ENCODE results near the gene ABCA5.

ABCA5 gene

GRCh38 chr17:69250641-69251040, 76.3 kb downstream of the ABCA5 start:
- no peak for DNase-seq (ENCODE audit: low read depth)

DNA sequence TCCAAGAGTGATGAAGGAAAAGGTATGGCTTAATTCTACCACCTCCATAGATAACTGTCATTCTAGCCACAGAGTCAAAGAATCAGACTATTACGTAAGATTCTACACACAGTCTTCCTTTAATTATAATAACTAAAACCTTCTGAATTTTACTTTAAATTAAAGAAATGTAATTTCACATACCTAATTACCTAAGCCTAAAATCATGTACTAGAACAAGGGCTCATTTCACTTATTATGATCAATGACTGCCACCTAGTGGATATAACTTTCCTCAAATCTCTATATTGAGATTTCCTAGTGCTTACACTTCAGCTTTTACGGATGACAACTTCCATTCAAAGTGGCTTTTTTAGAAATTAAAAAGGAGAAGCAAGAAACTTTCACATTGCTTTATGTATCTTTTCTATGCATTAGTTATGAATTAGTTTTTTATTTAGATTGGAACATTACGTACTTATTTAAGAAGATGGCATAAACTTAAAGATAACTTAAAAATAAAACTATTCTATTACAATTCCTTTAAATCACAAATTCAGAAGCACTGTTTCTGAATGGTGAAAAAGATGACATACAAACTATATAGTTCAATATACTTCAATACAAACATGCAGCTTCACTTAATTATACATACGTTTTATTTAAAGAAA, 80.1 kb downstream of the ABCA5 start:
- DNase-seq (ENCODE audit: low read depth) = no peak

- DNase-seq (ENCODE audit: low read depth) = no peak
These were observed 80.7 kb downstream of the ABCA5 start for GRCh38 chr17:69246202-69246601.

DNA sequence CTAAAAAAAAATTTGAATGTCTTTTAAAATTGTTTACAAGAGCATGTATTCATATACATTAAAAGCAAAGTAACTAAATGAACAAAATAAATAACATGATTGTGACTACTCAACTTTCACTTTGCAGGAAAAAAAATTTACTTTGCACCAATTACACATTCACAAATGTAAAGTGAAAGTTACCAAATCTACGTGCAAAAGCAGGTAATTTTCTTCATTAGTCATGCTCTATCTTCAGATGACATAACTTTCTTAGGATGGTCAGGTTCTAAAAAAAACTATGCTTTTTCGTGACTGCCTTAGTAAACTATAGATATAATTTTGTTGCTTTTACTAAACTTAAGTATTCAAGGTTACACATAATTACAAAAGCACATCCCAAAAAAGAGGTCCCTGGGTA, 81.3 kb downstream of the ABCA5 start:
- no peak for DNase-seq (ENCODE audit: low read depth)

DNA sequence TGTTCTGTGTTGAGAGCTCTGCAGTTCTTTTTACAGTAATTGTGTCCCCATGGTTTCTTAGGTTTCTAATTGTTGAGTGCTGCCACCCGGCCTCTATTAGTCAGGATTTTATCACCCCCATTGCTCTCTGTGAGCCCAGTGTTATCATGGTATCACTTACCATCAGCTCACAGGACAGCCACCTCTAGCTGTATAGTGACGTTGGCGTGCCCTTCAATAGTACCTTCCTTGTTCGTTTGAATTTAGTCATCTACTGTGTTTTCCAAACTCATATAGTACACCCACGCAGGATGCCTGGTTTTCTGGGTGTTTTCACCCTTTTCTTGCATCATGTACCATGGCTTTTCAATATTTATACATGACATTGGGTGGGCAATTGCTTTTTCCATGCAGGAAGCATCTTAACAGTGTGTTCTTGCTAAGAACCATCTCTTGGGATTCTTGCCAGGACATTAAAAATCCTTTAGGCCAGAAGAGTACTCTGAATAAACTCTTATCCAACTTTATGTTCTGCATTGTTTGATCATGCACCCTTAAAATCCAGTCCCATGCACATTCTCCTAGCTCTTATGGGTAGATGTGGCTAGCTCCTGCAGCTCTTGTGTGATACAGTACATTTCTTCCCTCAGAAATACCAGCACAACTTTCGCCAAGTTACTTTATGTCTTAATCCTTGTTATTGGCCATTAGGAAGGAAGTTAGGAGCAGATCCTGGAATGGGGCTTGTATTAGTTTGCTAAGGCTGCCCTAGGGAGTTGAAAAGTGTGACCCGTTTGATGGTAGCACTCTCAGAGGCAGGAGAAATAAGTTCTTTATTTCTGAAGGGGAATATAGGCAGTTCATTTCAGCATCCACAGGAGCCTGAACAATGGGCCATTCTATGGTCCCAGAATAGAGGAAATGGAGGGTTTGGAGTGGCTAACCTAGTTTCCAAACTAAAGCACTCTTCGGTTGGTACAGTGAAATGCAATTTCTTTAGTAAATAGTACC, 87.0 kb downstream of the ABCA5 start:
- no peak for DNase-seq (ENCODE audit: low read depth)

DNA sequence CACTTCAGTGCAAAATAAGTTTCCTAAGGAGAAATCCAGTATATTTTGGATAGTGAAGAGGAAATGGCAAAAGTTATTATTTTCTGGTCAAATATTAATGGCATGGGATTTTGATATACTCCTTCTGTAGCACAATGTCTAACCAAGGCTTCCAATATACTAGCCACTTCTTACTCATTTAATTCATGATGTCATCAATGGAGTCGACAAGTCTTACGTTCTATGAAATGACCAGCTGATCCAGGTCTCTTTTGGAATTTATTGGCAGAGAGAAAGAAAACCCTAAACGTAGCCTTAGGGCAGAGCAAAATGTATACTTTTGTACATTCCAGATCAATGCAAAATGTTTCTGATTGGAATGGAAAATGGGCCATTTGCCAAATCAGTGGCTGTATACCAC, 90.0 kb downstream of the ABCA5 start:
- DNase-seq (ENCODE audit: low read depth) = no peak

- DNase-seq (ENCODE audit: low read depth) = no peak
These were observed 90.5 kb downstream of the ABCA5 start for GRCh38 chr17:69236464-69236863.

GRCh38 chr17:69235338-69236058, 91.4 kb downstream of the ABCA5 start:
- DNase-seq (ENCODE audit: low read depth) = peak; percentile 4

DNA sequence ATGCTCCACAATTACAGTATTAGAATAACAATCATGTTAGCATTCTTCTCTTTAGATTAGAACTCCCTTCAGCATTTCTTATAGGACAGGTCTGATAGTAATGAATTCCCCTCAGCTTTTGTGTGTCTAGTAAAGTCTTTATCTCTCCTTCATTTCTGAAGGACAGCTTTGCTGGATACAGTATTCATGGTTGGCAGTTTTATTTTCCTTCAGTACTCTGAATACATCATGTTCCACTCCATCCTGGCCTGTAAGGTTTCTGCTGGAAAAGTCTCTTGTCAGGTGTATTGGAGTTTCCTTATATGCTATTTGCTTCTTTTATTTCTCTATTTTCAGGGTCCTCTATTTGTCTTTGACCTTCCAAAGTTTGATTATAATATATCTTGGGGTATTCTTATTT, 94.3 kb downstream of the ABCA5 start:
- DNase-seq (ENCODE audit: low read depth) = no peak

DNA sequence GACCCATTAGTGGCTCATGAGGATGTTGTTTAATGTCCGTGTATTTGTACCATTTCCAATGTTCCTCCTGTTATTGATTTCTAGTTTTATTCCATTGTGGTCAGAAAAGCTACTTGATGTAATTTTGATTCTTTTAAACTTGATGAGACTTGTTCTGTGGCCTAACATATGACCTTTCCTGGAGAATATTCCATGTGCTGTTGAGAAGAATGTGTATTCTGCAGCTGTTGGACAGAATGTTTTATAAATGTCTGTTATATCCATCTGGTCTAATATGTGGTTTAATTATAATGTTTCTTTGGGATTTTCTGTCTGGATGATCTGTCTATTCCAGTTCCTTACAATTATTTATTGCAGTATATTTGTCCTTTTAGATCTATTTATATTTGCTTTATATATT, 95.4 kb downstream of the ABCA5 start:
- DNase-seq (ENCODE audit: low read depth) = no peak

DNA sequence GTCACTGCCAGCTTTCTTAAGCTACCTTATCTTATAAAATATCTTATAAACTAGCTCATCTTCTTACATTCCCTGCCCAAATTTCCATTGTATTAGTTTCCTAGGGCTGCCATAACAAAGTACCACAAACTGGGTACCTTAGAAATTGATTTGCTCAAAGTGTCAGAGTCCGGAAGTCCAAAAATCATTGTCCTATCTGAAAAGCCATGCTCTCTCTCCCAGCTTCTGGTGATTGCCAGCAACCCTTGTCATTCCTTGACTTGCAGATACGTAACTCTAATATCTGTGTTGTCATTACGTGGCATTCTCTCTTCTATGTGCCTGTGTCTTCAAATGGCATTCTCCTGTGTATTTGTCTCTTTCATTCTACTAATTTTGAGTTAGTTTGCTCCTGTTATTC, 96.0 kb downstream of the ABCA5 start:
- DNase-seq (ENCODE audit: low read depth) = no peak

DNA sequence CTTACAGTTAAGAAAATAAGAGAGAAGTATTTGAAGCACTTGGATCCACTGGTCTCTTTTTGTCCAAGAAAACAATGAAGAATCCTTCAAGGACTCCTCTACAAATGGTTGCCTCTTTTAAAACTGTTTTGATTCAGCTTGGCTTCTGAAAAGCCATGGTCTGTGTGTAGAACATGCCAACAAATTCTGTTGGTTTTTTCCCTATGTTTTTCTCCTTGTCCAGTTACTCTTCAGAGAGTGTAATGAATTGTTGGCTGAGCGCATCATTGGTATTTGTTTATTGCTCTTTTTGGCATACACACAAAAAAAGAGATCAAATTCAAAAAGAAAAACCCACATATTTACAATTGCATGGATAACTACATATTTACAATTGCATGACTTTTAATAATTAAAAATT, 98.4 kb downstream of the ABCA5 start, which contains the start of gene ABCA10:
Gene ABCA10 (minus strand): TSS at position 249 of the 400 bp plus-strand sequence. CDS start 3,466 bp downstream, outside the sequence.
- no peak for DNase-seq (ENCODE audit: low read depth)

DNA sequence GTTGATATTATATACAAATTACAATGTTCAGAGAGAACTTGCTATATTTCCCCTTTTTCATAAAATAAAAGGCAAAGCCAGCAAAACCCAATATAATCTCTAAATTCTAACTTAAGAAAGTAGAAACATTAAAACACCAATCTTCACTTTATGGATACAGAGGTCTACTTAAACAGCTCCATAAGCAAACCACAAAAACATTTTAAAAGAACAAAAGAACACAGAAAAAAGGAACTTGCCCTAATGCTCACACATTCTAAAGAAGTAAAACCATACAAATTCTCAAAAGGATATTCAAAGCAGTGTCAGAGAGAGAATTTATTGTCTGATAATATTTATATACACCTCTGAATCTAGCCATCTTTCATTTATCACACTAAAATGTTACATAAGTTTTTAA, 98.9 kb downstream of the ABCA5 start:
- DNase-seq (ENCODE audit: low read depth) = no peak

DNA sequence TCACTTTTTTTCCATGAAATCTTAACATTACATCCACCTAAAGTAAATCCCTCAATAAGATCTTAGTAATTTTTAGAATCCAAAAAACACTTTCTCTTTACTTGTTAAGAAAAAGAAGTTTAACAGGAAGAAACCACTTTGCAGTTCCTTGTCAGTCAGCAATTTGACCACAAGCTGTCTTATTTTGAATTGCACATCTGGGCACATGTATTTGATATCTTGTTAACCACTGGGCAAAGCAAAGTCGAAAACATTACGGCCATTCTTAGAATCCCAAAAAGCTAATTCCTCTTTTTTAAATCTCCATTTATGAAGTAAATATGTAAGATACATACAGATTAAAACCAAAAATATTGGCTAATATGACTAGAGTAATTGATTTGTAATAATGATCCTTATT, 99.4 kb downstream of the ABCA5 start:
- DNase-seq (ENCODE audit: low read depth) = no peak

GRCh38 chr17:69223809-69224208, 103.1 kb downstream of the ABCA5 start:
- no peak for DNase-seq (ENCODE audit: low read depth)

DNA sequence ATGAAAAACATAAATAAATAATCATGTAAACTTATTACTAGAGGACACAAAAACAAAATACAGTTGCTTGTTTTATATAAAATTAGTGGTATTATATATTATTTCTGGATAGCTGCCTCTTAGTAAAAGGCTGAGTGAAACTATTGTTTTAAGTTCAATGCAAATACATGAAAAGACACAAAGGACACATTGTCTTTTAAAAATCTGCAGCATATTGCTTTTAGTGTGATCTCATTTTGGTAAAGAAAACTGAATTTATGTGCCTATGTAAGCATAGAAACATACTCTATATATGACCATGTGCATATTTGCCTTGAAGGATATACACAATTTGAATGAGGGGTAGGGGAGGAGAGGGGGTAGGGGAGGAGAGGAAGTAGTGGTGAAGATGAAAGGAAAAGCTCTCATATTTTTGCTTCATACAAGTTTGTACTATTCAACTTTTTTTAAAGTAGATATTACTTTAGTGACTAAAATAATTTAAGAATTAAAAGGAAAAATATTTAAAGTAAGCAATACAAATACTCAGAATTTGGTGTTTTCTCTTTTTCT, 104.2 kb downstream of the ABCA5 start:
- DNase-seq (ENCODE audit: low read depth) = no peak

- no peak for DNase-seq (ENCODE audit: low read depth)
These were observed 106.8 kb downstream of the ABCA5 start for GRCh38 chr17:69220098-69220497.

GRCh38 chr17:69218986-69219385, 107.9 kb downstream of the ABCA5 start:
- DNase-seq (ENCODE audit: low read depth) = no peak

DNA sequence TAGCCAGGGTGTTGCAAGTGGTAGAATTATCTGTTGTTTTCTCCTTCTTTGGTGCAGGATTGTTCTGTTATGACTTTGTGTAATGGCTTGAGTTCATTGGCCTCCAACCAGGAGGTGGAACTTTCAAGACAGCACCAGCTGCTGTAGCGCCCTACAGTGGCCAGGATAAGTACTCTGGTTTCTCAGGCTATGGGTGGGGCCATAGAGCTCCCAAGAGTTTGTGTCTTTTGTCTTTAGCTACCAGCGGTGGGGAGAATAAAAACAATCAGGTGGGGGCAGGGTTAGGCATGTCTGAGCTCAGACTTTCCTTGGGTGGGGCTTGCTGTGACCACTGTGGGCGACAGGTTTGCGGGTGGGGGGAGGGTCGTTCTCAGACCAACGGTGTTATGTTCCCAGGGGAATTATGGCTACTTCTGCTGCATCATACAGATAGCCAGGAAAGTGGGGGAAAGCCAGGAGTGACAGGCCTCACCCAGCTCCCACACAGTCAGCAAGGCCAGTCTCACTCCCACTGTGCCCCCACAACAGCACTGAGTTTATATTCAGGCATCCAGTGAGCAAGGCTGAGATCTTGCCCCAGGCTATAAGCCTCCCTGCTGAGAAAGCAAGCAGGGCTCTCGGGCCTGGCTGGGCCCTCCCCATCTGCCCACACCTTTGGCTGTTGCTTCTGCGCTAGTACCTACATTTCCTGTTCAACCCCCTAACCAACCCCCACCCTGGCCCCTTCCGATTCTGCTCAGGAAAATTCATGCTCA, 113.7 kb downstream of the ABCA5 start:
- no peak for DNase-seq (ENCODE audit: low read depth)

GRCh38 chr17:69208640-69209039, 118.3 kb downstream of the ABCA5 start:
- DNase-seq (ENCODE audit: low read depth) = no peak

DNA sequence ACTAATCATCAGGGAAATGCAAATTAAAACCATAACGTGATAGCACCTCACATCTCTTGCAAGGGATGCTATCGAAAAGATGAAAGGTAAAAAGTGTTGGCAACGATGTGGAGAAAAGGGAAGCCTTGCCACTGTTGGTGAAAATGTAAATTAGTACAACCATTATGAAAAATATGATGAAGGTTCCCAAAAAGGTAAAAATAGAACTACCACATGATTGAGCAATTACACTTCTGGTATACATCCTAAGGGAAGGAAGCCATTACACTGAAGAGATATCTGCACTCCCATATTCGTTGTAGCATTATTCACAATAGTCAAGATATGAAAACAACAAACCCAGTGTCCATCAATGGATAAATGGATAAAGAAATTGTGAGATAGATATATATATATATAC, 119.8 kb downstream of the ABCA5 start:
- no peak for DNase-seq (ENCODE audit: low read depth)

DNA sequence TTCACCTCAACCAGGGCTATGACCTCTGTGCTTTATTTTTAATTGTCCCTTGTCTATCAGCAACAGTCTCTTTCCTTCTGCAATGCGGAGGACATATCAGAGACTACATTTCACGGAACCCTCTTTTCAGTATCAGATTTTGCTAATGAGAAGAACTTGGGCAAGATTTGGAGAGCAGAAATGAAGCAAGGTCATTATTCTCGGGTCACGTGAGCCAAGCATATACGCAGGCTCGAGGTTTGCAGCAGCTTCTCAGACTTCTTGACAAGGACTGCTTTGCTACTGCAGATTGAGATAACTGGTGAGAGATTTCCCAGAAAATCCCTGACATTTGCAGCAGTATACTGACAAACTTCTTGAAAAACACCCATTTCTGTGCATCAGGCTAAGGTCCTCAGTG, 128.7 kb downstream of the ABCA5 start:
- DNase-seq (ENCODE audit: low read depth) = no peak
